Liver (tissue), 9 donors: ENCODE results near the gene SLC9C2. TPM values are rescaled to one million over a fixed set of nuclear protein-coding genes. Genes with fewer than 3 reads are reported as not detected.

Source experiments
- DNase-seq: peaks from one replicate; pipeline ENCODE4 v3.0.0-alpha.2; 2017; ENCODE audit warnings: low spot score
- H3K27ac ChIP-seq, 2 donors: one replicate each; pipeline ENCODE4 v1.7.0; 2013; ENCODE audit warnings: inconsistent platforms in 2 of 2, low read length in 2 of 2, control low read depth in 1 of 2, low read depth in 1 of 2, mild to moderate bottlenecking in 1 of 2
- H3K27me3 ChIP-seq, 4 donors: one replicate each; pipeline versions ENCODE4 v1.6.1 to v1.7.0; 2013; ENCODE audit warnings: low read length in 3 of 4, inconsistent platforms in 1 of 4, mild to moderate bottlenecking in 1 of 4, moderate library complexity in 1 of 4; ENCODE audit not compliant: control insufficient read depth in 4 of 4, insufficient read depth in 4 of 4
- H3K36me3 ChIP-seq, 4 donors: one replicate each; pipeline versions ENCODE4 v1.6.1 to v1.7.0; 2013; ENCODE audit warnings: low read length in 3 of 4, mild to moderate bottlenecking in 3 of 4, low read depth in 1 of 4, moderate library complexity in 1 of 4; ENCODE audit not compliant: control insufficient read depth in 4 of 4, insufficient read depth in 3 of 4
- H3K4me1 ChIP-seq, 4 donors: one replicate each; pipeline versions ENCODE4 v1.6.1 to v1.7.0; 2013; ENCODE audit warnings: low read length in 3 of 4, mild to moderate bottlenecking in 3 of 4, moderate library complexity in 1 of 4; ENCODE audit not compliant: control insufficient read depth in 4 of 4, insufficient read depth in 4 of 4
- H3K4me3 ChIP-seq, 3 donors: one replicate each; pipeline versions ENCODE4 v1.6.1 to v1.7.0; 2013; ENCODE audit warnings: low read length in 3 of 3, control low read depth in 1 of 3, low read depth in 1 of 3, mild to moderate bottlenecking in 1 of 3
- H3K9ac ChIP-seq, 2 donors: one replicate each; pipeline ENCODE4 v1.7.0; 2013; ENCODE audit warnings: low read length in 2 of 2, mild to moderate bottlenecking in 2 of 2, moderate library complexity in 2 of 2, control low read depth in 1 of 2, low read depth in 1 of 2
- H3K9me3 ChIP-seq, 4 donors: one replicate each; pipeline versions ENCODE4 v1.6.1 to v1.7.0; 2013; ENCODE audit warnings: low read length in 3 of 4; ENCODE audit not compliant: control insufficient read depth in 4 of 4
- EGR1 ChIP-seq, 2 donors: IDR thresholded peaks; 2 replicates each; pipeline ENCODE4 v1.6.1; 2016 to 2018; ENCODE audit warnings: antibody characterized with exemption in 2 of 2, low read depth in 2 of 2
- FOXA1 ChIP-seq: IDR thresholded peaks from 2 replicates; pipeline ENCODE4 v1.6.1; 2016; ENCODE audit warnings: antibody characterized with exemption
- FOXA2 ChIP-seq: IDR thresholded peaks from 2 replicates; pipeline ENCODE4 v1.6.1; 2016; ENCODE audit warnings: antibody characterized with exemption
- HNF4A ChIP-seq, 2 donors: conservative IDR thresholded peaks; 2 replicates each; pipeline ENCODE4 v1.6.1; 2016; ENCODE audit warnings: antibody characterized with exemption in 2 of 2, mild to moderate bottlenecking in 2 of 2
- HNF4G ChIP-seq: IDR thresholded peaks from 2 replicates; pipeline ENCODE4 v1.6.1; 2016; ENCODE audit warnings: antibody characterized with exemption
- JUND ChIP-seq, 2 donors: IDR thresholded peaks; 2 replicates each; pipeline ENCODE4 v1.6.1; 2016; ENCODE audit warnings: antibody characterized with exemption in 2 of 2
- RAD21 ChIP-seq, 2 donors: IDR thresholded peaks; 2 replicates each; pipeline ENCODE4 v1.6.1; 2016; ENCODE audit warnings: antibody characterized with exemption in 2 of 2, mild to moderate bottlenecking in 2 of 2
- RXRA ChIP-seq, 2 donors: IDR thresholded peaks; 2 replicates each; pipeline ENCODE4 v1.6.1; 2017 to 2018; ENCODE audit warnings: antibody characterized with exemption in 2 of 2, mild to moderate bottlenecking in 1 of 2
- SP1 ChIP-seq: IDR thresholded peaks from 2 replicates; pipeline ENCODE4 v1.6.1; 2018; ENCODE audit warnings: antibody characterized with exemption, mild to moderate bottlenecking
- TAF1 ChIP-seq: conservative IDR thresholded peaks from 2 replicates; pipeline ENCODE4 v1.6.1; 2016; ENCODE audit warnings: antibody characterized with exemption, mild to moderate bottlenecking
- YY1 ChIP-seq: IDR thresholded peaks from 2 replicates; pipeline ENCODE4 v1.6.1; 2016; ENCODE audit warnings: antibody characterized with exemption, mild to moderate bottlenecking
- WGBS: extraction: QIAGEN DNeasy Blood & Tissue Kit; methylation state at CpG from one replicate; pipeline ENCODE4 v1.1.7; 2013; 5-methylcytosine and 5-hydroxymethylcytosine counted together
- polyA plus RNA-seq, 2 donors: library from polyadenylated mRNA; stranded (reverse) in 1 of 2; unstranded in 1 of 2; fragments of 200-250 nt in 1 of 2; fragments of >200 nt in 1 of 2; fragmentation: Nextera tagmentation in 1 of 2; extraction: Ambion mirVana in 1 of 2; gene quantifications; one replicate each; pipeline versions ENCODE4 v1.2.1 to v1.2.3, GENCODE V29; 2013 to 2015
- total RNA-seq, 2 donors: library from RNA; depleted of rRNA; stranded (reverse); fragments of >200 nt; gene quantifications; one replicate each; pipeline ENCODE4 v1.2.3, GENCODE V29; 2014
- TF ChIP-seq, protein P1 (sequence below): fragments of 150-350 bp; IDR thresholded peaks from 2 replicates; pipeline ENCODE4 v1.5.1; 2017; ENCODE audit warnings: improper control_type of control experiment, low read depth, low read length; ENCODE audit not compliant: missing input control
- TF ChIP-seq, protein P2 (sequence below): IDR thresholded peaks from 2 replicates; pipeline ENCODE4 v1.6.1; 2016; ENCODE audit warnings: antibody characterized with exemption
- TF ChIP-seq, protein P3 (sequence below): IDR thresholded peaks from 2 replicates; pipeline ENCODE4 v1.6.1; 2016; ENCODE audit warnings: antibody characterized with exemption
- TF ChIP-seq, protein P4 (sequence below): IDR thresholded peaks from 2 replicates; pipeline ENCODE4 v1.6.1; 2016; ENCODE audit warnings: antibody characterized with exemption
- donor health status: healthy.
- donor health status: healthy.
- donor health status: healthy.
- donor health status: healthy.
- donor health status: healthy.

The SLC9C2 gene
- total and polyA plus RNA-seq, 4 donors = not detected

DNA sequence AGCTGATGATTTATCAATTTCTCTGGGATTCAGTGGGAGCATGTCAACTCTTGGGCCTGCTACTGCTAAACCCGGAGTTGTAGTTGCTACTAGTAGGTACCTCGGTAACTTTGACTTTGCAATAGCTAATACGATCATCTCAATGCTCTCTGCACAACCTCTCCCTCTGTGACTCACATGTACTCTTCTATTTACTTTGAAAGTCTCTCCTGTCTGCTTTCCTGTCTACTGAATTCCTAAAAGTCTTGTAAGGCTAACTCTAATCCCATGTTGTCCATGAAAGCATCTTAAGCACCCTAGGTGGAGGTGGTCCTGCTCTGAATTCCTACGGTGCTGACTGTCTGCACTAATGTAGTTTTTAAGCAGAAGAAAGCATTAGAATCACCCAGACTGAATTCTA lies 29.3 kb downstream of the SLC9C2 start:
- 85% methylated on average over 4 of the region's 4 CpGs for whole genome bisulfite sequencing
- no peak overlapping the region for H3K4me3 ChIP-seq
- no peak for TF ChIP-seq SP1
- TF ChIP-seq JUND (IDR thresholded peaks at IDR 0.05) = no peak
- no peak for TF ChIP-seq TAF1
- TF ChIP-seq, protein P1, sequence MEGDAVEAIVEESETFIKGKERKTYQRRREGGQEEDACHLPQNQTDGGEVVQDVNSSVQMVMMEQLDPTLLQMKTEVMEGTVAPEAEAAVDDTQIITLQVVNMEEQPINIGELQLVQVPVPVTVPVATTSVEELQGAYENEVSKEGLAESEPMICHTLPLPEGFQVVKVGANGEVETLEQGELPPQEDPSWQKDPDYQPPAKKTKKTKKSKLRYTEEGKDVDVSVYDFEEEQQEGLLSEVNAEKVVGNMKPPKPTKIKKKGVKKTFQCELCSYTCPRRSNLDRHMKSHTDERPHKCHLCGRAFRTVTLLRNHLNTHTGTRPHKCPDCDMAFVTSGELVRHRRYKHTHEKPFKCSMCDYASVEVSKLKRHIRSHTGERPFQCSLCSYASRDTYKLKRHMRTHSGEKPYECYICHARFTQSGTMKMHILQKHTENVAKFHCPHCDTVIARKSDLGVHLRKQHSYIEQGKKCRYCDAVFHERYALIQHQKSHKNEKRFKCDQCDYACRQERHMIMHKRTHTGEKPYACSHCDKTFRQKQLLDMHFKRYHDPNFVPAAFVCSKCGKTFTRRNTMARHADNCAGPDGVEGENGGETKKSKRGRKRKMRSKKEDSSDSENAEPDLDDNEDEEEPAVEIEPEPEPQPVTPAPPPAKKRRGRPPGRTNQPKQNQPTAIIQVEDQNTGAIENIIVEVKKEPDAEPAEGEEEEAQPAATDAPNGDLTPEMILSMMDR = no peak
- no peak for TF ChIP-seq EGR1 (IDR thresholded peaks at IDR 0.05; ENCODE audit: low read depth in 2 of 2)
- TF ChIP-seq FOXA2 = no peak
- TF ChIP-seq HNF4G = no peak
- TF ChIP-seq RXRA (IDR thresholded peaks at IDR 0.05) = no peak
- no peaks in the 10 kb centered on the region for H3K4me1 ChIP-seq
- no peak overlapping the region for H3K9ac ChIP-seq
- H3K36me3 ChIP-seq = no peaks in the 10 kb centered on the region
- no peaks in the 10 kb centered on the region for H3K27me3 ChIP-seq
- no peak for DNase-seq
- H3K27ac ChIP-seq = no peak overlapping the region
- H3K9me3 ChIP-seq = no peaks in the 10 kb centered on the region

DNA sequence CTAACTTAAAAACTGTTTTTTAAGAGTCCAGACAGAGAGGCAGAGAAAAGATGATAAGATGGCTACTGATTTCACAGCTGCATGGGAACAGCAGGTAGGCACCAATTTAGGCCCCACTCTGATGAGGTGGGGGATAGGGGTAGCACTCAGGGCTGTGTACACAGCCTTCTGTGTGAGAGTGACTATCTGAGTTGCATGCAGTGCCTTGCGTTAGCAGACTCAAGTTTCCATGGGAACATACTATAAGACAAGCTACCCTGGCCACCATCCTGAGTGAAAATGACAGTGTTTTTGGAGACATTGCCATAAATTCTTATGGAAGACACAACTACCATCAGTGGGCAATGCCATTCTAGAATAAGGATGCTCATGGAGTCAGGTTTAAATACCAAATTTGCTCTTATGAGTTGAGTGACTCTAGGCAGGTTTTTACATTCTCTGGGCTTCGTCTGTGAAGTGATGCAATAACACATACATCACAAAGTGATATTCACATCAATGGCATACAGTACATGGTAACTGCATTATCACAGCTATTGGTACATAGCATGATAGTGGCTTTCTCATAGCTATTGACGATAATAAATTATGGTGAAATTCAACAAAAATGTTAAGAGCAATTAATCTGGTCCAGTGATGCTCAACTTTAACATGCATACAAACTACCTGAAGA lies 30.5 kb downstream of the SLC9C2 start:
- Histone ChIP-seq H3K27me3 (no peaks in the 10 kb centered on the region), H3K4me3 (no peak overlapping the region), H3K9ac (no peak overlapping the region), H3K27ac (no peak overlapping the region), H3K9me3 (no peaks in the 10 kb centered on the region), H3K36me3 (no peaks in the 10 kb centered on the region), H3K4me1 (no peaks in the 10 kb centered on the region)
- no peak for DNase-seq
- 93% methylated on average over 3 of the region's 3 CpGs for WGBS
- TF ChIP-seq FOXA2 (no peak), FOXA1 (no peak), RAD21 (IDR thresholded peaks at IDR 0.05) (no peak), EGR1 (IDR thresholded peaks at IDR 0.05; ENCODE audit: low read depth in 2 of 2) (no peak), HNF4A (conservative IDR thresholded peaks at IDR 0.05) (no peak), HNF4G (no peak), YY1 (no peak), JUND (IDR thresholded peaks at IDR 0.05) (no peak)
- TF ChIP-seq, protein P1 = no peak
- TF ChIP-seq, protein P2, sequence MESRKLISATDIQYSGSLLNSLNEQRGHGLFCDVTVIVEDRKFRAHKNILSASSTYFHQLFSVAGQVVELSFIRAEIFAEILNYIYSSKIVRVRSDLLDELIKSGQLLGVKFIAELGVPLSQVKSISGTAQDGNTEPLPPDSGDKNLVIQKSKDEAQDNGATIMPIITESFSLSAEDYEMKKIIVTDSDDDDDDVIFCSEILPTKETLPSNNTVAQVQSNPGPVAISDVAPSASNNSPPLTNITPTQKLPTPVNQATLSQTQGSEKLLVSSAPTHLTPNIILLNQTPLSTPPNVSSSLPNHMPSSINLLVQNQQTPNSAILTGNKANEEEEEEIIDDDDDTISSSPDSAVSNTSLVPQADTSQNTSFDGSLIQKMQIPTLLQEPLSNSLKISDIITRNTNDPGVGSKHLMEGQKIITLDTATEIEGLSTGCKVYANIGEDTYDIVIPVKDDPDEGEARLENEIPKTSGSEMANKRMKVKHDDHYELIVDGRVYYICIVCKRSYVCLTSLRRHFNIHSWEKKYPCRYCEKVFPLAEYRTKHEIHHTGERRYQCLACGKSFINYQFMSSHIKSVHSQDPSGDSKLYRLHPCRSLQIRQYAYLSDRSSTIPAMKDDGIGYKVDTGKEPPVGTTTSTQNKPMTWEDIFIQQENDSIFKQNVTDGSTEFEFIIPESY = no peak
- TF ChIP-seq, protein P3, sequence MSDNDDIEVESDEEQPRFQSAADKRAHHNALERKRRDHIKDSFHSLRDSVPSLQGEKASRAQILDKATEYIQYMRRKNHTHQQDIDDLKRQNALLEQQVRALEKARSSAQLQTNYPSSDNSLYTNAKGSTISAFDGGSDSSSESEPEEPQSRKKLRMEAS = no peak
- TF ChIP-seq, protein P4, sequence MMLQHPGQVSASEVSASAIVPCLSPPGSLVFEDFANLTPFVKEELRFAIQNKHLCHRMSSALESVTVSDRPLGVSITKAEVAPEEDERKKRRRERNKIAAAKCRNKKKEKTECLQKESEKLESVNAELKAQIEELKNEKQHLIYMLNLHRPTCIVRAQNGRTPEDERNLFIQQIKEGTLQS = no peak
